ENCODE data around the gene NKAIN2.

DNA sequence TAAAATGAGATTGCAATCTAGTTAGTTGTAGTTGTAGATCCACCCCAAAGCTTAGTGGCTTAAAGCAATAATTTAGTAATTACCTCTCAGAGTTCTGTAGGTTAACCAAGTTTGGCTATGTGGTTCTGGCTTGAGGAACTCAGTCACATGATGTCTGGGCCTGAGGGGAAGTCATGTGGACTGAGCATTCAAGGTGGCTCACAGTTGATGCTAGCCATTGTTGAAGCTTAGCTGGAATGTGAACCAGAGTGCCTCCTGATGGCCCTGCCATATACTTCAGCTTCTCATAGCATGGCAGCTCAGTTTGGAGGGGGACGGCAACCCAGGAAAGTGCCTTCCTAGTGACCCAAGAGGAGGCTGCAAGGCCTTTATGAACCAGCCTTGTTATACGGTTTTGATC, 895.4 kb downstream of the NKAIN2 start:
- TF ChIP-seq POLR2A (IDR thresholded peaks at IDR 0.05; ENCODE audit: extremely low read depth, insufficient read length): no peak
- TF ChIP-seq, protein P1, sequence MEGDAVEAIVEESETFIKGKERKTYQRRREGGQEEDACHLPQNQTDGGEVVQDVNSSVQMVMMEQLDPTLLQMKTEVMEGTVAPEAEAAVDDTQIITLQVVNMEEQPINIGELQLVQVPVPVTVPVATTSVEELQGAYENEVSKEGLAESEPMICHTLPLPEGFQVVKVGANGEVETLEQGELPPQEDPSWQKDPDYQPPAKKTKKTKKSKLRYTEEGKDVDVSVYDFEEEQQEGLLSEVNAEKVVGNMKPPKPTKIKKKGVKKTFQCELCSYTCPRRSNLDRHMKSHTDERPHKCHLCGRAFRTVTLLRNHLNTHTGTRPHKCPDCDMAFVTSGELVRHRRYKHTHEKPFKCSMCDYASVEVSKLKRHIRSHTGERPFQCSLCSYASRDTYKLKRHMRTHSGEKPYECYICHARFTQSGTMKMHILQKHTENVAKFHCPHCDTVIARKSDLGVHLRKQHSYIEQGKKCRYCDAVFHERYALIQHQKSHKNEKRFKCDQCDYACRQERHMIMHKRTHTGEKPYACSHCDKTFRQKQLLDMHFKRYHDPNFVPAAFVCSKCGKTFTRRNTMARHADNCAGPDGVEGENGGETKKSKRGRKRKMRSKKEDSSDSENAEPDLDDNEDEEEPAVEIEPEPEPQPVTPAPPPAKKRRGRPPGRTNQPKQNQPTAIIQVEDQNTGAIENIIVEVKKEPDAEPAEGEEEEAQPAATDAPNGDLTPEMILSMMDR (IDR thresholded peaks at IDR 0.05; ENCODE audit: low read depth, low read length): no peak
